ENCODE results near the gene EFL1.

GRCh38 chr15:82297546-82297945, 35.0 kb upstream of the EFL1 start:
- TF ChIP-seq BHLHE40 (IDR thresholded peaks at IDR 0.05; ENCODE audit: low read length) (no peak), MYBL2 (IDR thresholded peaks at IDR 0.05; ENCODE audit: low read depth) (no peak), MYBL2 (CRISPR knock-in tag; IDR thresholded peaks at IDR 0.05; ENCODE audit: borderline replicate concordance) (no peak), CTCF (IDR thresholded peaks at IDR 0.05 in 2 of 3, conservative IDR thresholded peaks at IDR 0.05 in 1 of 3; ENCODE audit: insufficient read depth in 2 of 3, low read depth in 1 of 3, low read length in 3 of 3) (no peak), CHD2 (IDR thresholded peaks at IDR 0.05; ENCODE audit: low read depth, low read length) (no peak), EZH2 (IDR thresholded peaks at IDR 0.05; ENCODE audit: borderline replicate concordance, low read depth, low read length) (no peak), MAX (CRISPR knock-in tag; IDR thresholded peaks at IDR 0.05) (no peak), ILF3 (IDR thresholded peaks at IDR 0.05; ENCODE audit: borderline replicate concordance) (no peak)
- TF ChIP-seq, protein P1, sequence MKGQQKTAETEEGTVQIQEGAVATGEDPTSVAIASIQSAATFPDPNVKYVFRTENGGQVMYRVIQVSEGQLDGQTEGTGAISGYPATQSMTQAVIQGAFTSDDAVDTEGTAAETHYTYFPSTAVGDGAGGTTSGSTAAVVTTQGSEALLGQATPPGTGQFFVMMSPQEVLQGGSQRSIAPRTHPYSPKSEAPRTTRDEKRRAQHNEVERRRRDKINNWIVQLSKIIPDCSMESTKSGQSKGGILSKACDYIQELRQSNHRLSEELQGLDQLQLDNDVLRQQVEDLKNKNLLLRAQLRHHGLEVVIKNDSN (CRISPR knock-in tag; IDR thresholded peaks at IDR 0.05), result no peak

All from K562 (cell line).